ENCODE measurements around the gene ECHDC1. TPM values are rescaled to one million over a fixed set of nuclear protein-coding genes. Genes with fewer than 3 reads are reported as not detected.

The ECHDC1 gene
- total RNA-seq, 1 experiment from 2014 or later = 60.0 TPM

DNA sequence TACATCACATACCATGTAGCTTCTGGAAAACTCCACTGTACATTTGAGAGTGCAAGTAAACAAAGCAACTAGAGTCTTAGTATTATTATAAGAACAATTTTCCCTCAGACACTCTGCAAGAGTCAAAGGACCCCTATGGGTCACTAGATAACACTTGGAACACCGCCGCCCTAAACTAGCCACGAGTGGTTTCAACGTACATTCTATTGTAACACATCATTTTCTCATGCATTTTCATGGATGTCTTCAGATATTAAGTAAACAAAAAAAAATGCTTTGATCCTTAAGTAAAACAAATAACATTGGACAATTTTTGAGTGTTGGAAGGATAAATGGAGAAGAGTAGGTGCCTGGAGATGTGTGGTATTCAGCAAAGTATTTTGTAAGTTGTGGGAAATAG, 79.9 kb downstream of the ECHDC1 start:
- DNase-seq (ENCODE audit: low spot score) = no peak
- peaks cover 12% of the 10 kb centered on the region for H3K4me1 Mint-ChIP-seq
- ATAC-seq = no peak
- no peaks in the 10 kb centered on the region; the same call in 1 of the 2 replicates for H3K27me3 Mint-ChIP-seq (ENCODE audit: low read depth)
- TF ChIP-seq, protein P1, sequence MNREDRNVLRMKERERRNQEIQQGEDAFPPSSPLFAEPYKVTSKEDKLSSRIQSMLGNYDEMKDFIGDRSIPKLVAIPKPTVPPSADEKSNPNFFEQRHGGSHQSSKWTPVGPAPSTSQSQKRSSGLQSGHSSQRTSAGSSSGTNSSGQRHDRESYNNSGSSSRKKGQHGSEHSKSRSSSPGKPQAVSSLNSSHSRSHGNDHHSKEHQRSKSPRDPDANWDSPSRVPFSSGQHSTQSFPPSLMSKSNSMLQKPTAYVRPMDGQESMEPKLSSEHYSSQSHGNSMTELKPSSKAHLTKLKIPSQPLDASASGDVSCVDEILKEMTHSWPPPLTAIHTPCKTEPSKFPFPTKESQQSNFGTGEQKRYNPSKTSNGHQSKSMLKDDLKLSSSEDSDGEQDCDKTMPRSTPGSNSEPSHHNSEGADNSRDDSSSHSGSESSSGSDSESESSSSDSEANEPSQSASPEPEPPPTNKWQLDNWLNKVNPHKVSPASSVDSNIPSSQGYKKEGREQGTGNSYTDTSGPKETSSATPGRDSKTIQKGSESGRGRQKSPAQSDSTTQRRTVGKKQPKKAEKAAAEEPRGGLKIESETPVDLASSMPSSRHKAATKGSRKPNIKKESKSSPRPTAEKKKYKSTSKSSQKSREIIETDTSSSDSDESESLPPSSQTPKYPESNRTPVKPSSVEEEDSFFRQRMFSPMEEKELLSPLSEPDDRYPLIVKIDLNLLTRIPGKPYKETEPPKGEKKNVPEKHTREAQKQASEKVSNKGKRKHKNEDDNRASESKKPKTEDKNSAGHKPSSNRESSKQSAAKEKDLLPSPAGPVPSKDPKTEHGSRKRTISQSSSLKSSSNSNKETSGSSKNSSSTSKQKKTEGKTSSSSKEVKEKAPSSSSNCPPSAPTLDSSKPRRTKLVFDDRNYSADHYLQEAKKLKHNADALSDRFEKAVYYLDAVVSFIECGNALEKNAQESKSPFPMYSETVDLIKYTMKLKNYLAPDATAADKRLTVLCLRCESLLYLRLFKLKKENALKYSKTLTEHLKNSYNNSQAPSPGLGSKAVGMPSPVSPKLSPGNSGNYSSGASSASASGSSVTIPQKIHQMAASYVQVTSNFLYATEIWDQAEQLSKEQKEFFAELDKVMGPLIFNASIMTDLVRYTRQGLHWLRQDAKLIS (CRISPR knock-in tag; IDR thresholded peaks at IDR 0.05; ENCODE audit: borderline replicate concordance) = no peak
- no peak for TF ChIP-seq ETV6 (CRISPR knock-in tag; IDR thresholded peaks at IDR 0.05)
- no peak for TF ChIP-seq KAT7 (CRISPR knock-in tag; IDR thresholded peaks at IDR 0.05; ENCODE audit: borderline replicate concordance)
- no peak for TF ChIP-seq FOXP1 (CRISPR knock-in tag; IDR thresholded peaks at IDR 0.05; ENCODE audit: borderline replicate concordance)
- no peak for TF ChIP-seq NR2C2 (CRISPR knock-in tag; IDR thresholded peaks at IDR 0.05)
- no peak for TF ChIP-seq ZNF138 (CRISPR knock-in tag; conservative IDR thresholded peaks at IDR 0.05)
- no peak for TF ChIP-seq NFYB (CRISPR knock-in tag; conservative IDR thresholded peaks at IDR 0.05; ENCODE audit: low read depth)
- TF ChIP-seq GABPB1 (CRISPR knock-in tag; IDR thresholded peaks at IDR 0.05) = no peak
- no peak overlapping the region for H3K4me3 Mint-ChIP-seq
- H3K9me3 Mint-ChIP-seq = no peaks in the 10 kb centered on the region
- CTCF ChIA-PET = no interaction called here
- H3K27ac Mint-ChIP-seq = no peak overlapping the region; the same call in 1 of the 2 replicates
- POLR2A ChIA-PET = no interaction called here
- H3K36me3 Mint-ChIP-seq = no peaks in the 10 kb centered on the region

DNA sequence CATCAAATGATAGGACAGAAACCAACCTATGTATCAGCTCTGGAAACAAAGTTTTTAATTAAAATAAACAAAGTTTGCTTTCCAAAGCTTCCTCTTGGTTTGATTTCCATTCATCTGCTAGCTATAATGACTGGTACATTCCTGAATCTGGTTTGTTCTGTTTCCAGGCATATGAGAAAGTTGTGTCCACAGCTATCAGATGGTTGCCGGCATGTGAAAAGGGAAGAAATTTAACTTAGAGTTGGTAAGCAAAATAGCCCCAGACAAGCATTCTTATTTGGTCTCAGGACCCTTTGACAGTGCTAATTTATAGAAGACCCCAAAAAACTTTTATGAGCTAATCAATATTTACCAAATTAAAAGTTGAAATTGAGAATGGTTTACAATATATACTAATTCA, 80.5 kb downstream of the ECHDC1 start:
- Mint-ChIP-seq H3K27ac (no peak overlapping the region), H3K36me3 (no peaks in the 10 kb centered on the region), H3K27me3 (ENCODE audit: low read depth) (no peaks in the 10 kb centered on the region; the same call in 1 of the 2 replicates), H3K4me3 (no peak overlapping the region), H3K9me3 (no peaks in the 10 kb centered on the region), H3K4me1 (peaks cover 8% of the 10 kb centered on the region)
- TF ChIP-seq, protein P1 (CRISPR knock-in tag; IDR thresholded peaks at IDR 0.05; ENCODE audit: borderline replicate concordance) = no peak
- TF ChIP-seq NFATC4 (CRISPR knock-in tag; IDR thresholded peaks at IDR 0.05) (no peak), TEAD4 (CRISPR knock-in tag; IDR thresholded peaks at IDR 0.05) (no peak), SMAD4 (CRISPR knock-in tag; IDR thresholded peaks at IDR 0.05) (no peak), ZNF138 (CRISPR knock-in tag; conservative IDR thresholded peaks at IDR 0.05) (no peak), ZNF232 (CRISPR knock-in tag; IDR thresholded peaks at IDR 0.05) (no peak), NR1H2 (CRISPR knock-in tag; IDR thresholded peaks at IDR 0.05) (no peak), EMX1 (CRISPR knock-in tag; IDR thresholded peaks at IDR 0.05) (no peak), CREM (CRISPR knock-in tag; IDR thresholded peaks at IDR 0.05) (no peak), CREB1 (CRISPR knock-in tag; IDR thresholded peaks at IDR 0.05) (no peak)
- TF ChIP-seq, protein P2, sequence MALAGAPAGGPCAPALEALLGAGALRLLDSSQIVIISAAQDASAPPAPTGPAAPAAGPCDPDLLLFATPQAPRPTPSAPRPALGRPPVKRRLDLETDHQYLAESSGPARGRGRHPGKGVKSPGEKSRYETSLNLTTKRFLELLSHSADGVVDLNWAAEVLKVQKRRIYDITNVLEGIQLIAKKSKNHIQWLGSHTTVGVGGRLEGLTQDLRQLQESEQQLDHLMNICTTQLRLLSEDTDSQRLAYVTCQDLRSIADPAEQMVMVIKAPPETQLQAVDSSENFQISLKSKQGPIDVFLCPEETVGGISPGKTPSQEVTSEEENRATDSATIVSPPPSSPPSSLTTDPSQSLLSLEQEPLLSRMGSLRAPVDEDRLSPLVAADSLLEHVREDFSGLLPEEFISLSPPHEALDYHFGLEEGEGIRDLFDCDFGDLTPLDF (CRISPR knock-in tag; IDR thresholded peaks at IDR 0.05) = no peak
- DNase-seq (ENCODE audit: low spot score) = no peak
- ATAC-seq = no peak
- POLR2A ChIA-PET = no interaction called here
- CTCF ChIA-PET = no interaction called here
